GM10266 (cell line): ENCODE measurements around the gene SLC35A4.
"Not testable (repeated sequence)": the region's sequence is repeated elsewhere in the genome, so short reads cannot be mapped to it uniquely, and the experiment has no call there.

ENCODE experiments used
- DNase-seq: peaks from one replicate; pipeline ENCODE4 v3.0.0; 2012; ENCODE audit errors: extremely low spot score
- CTCF ChIP-seq: IDR thresholded peaks from 2 replicates; pipeline ENCODE4 v1.5.1; 2012; ENCODE audit warnings: mild to moderate bottlenecking, low read depth; ENCODE audit not compliant: control insufficient read depth, insufficient read depth; ENCODE audit errors: missing control alignments

Gene SLC35A4

DNA sequence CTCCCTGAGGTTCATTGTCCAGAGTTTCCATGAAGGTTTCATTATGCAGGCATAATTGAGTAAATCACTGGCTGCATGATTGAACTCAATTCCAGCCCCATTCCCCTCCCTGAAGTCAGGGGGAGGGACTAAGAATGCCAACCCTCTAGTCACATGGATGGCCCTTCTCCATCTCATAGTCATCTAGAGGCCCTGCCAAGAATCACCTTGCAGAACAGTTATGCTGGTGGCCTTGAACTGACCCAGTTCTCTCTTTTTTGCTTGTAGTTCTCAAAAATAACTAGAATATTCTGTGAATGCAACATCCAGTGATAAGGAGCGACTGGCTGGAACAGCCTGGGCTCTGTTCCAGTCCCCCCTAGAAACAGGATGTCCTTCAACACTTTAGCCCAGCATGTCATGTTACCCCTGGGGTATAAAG is 31.7 kb downstream of the SLC35A4 start:
- no peak for TF ChIP-seq CTCF
- DNase-seq: no peak

GRCh38 chr5:140598836-140599235 is 34.2 kb downstream of the SLC35A4 start:
- DNase-seq: no peak
- no peak for TF ChIP-seq CTCF

DNA sequence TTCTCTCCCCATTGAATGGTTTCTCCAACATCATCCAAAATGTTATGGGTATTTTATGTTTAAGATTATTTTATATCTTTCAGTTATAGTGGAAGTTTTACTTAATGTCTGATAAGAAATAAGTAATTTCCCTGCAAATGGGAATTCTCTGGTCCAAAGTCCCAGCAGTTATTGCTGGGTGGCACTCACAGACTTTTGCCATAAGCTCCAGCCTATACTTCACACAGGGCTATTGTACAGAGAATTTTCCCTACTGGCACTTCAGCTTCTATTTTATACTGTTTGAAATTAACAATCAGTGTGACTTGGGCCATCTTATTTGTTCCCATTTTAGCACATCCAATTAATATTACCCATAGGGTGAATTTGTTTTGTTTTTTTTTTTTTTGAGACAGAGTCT is 35.5 kb downstream of the SLC35A4 start:
- TF ChIP-seq CTCF: no peak
- no peak for DNase-seq

DNA sequence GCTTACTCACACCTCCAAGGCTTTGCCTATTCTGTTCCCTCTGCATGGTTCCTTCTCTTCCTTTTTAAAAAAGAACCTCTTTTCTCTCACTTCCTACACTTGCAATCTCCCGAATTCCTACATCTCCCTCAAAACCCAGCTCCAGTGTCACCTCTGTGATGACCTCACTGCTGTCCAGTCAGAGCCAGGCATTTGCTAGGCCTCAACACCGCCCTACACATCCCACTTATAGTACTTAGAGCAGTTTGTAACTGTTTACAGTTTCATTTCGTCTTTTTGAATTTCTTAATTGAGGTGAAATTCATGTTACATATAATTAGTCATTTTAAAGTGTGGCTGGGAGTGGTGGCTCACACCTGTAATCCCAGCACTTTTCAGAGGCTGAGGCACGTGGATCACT is 37.5 kb downstream of the SLC35A4 start:
- DNase-seq: no peak
- no peak for TF ChIP-seq CTCF

GRCh38 chr5:140603446-140603698 is 38.7 kb downstream of the SLC35A4 start:
- not testable (repeated sequence) for DNase-seq

- no peak for DNase-seq
- no peak for TF ChIP-seq CTCF
Observed at GRCh38 chr5:140603734-140604133, 39.1 kb downstream of the SLC35A4 start.

GRCh38 chr5:140605879-140606278 is 41.3 kb downstream of the SLC35A4 start:
- no peak for DNase-seq
- no peak for TF ChIP-seq CTCF

DNA sequence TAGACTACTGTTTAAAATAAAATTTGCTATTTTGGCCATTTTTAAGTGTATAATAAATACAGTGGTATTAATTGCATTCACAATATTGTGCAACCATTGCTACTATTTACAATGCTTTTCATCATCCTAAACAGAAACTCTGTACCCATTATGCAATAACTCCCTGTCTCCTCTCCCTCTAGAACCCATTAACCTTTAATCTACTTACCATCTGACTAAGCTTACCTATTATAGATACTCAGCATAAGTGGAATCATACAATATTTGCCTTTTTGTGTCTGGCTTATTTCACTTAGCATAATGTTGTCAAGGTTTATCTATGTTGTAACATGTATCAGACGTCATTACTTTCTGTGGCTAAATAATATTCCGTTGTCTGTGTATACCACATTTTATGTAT is 42.4 kb downstream of the SLC35A4 start:
- no peak for DNase-seq

More for the DNA sequence above, 42.4 kb downstream of the SLC35A4 start:
- no peak for TF ChIP-seq CTCF
